Suppressor macrophage treated with lipopolysaccharide for 4 hours (primary cell): ENCODE data around the gene RNF208.

Experiments
- DNase-seq: peaks from one replicate; pipeline ENCODE4 v3.0.0-alpha.2; 2020

RNF208 gene

GRCh38 chr9:137211532-137211931 is 10.5 kb downstream of the RNF208 start:
- DNase-seq = no peak

GRCh38 chr9:137206602-137207001 is 15.4 kb downstream of the RNF208 start:
- DNase-seq = no peak

GRCh38 chr9:137205126-137206069 is 16.6 kb downstream of the RNF208 start, which contains the start of the genes NDOR1 and TMEM203:
NDOR1 (plus strand) TSS chr9:137205700; CDS start chr9:137205778, 78 bp downstream.
TMEM203 (minus strand) TSS chr9:137205648; CDS start chr9:137205414, 234 bp downstream.
- DNase-seq = peak; percentile 93

GRCh38 chr9:137204731-137205125 is 17.3 kb downstream of the RNF208 start:
- DNase-seq = no peak

- DNase-seq = no peak
Measured at GRCh38 chr9:137202966-137203365, 19.1 kb downstream of the RNF208 start.

- DNase-seq = no peak
Measured at GRCh38 chr9:137201205-137201868, 20.7 kb downstream of the RNF208 start.

GRCh38 chr9:137200311-137201204 is 21.5 kb downstream of the RNF208 start, which contains the start of gene TPRN:
TPRN (minus strand) TSS chr9:137200741; CDS start chr9:137200711, 30 bp downstream.
- DNase-seq = peak; percentile 100

GRCh38 chr9:137199411-137200121 is 22.5 kb downstream of the RNF208 start:
- DNase-seq = no peak

GRCh38 chr9:137198902-137199283 is 23.1 kb downstream of the RNF208 start:
- DNase-seq = no peak

GRCh38 chr9:137198051-137198901 is 23.8 kb downstream of the RNF208 start:
- no peak for DNase-seq

GRCh38 chr9:137195525-137196220 is 26.4 kb downstream of the RNF208 start:
- DNase-seq = no peak

- DNase-seq = no peak
Measured at GRCh38 chr9:137194909-137195308, 27.1 kb downstream of the RNF208 start.

- DNase-seq = no peak
Measured at GRCh38 chr9:137194388-137194787, 27.7 kb downstream of the RNF208 start.

GRCh38 chr9:137193771-137194170 is 28.3 kb downstream of the RNF208 start:
- no peak for DNase-seq

- DNase-seq = no peak
Measured at GRCh38 chr9:137192859-137193258, 29.2 kb downstream of the RNF208 start.

GRCh38 chr9:137192448-137192780 is 29.6 kb downstream of the RNF208 start:
- DNase-seq = no peak

- no peak for DNase-seq
Measured at GRCh38 chr9:137191691-137192447, 30.2 kb downstream of the RNF208 start.

GRCh38 chr9:137191245-137191644 is 30.8 kb downstream of the RNF208 start:
- no peak for DNase-seq

- DNase-seq = no peak
Measured at GRCh38 chr9:137190315-137190856, 31.7 kb downstream of the RNF208 start.
